ENCODE data around the gene PTH1R.

PTH1R gene

DNA sequence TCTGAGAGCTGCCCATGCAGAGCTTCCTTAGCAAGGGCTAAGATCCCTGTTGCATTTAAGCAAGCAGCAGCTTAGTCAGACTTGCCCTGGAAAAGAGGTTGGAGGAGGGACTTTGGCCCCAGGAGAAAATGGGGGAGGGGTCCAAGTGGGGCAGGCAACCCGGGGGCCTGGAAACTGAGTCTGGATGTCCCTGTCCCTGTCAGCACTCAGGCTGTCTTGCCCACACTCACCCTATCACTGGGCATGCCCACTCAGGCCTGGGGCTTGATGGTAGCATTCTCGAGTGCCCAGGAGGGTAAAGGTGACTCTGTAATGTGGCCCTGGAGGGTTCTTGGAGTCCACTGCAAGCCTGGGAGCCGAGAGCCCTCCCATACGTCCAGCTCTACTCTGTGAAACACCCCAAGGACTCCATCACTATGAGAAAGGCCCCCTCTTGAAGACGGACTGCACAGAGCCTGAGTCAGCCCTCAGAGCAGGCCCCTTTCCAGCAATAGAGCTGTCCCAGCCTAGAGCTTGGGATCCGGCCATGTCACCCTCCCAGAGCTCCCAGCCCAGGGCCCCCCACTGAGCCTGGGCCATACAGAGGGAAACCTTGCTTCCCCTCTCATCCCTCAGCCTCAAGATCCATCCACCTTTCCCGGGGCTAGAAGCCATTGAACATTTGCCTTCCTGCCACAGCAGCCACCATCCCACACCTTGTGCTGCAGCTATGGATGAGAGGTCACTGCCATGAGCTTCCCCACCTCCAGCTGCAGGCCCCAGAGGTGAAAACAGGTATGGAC lies 27.6 kb upstream of the PTH1R start:
- in situ Hi-C loops (cut with MboI; ENCODE audit: low sequenced_read_pairs): no loop called here

DNA sequence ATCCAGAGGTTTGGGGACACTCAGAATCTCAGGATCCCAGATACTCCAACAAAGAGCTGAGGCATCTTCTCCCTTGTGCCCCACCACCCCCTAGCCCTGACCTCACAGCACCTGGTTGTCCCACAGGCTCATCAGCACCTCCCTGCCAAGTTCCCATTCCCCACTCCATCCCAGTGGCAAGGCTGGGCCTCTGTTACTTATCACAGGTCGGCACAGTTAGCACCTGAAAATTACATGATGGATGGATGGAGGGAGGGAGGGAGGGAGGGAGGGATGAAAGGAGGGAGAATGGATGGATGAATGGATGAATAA lies 27.1 kb upstream of the PTH1R start:
- in situ Hi-C loops (cut with MboI; ENCODE audit: low sequenced_read_pairs): no loop called here

- in situ Hi-C loops (cut with MboI; ENCODE audit: low sequenced_read_pairs): no loop called here
Observed at GRCh38 chr3:46851364-46852333, 25.9 kb upstream of the PTH1R start.

DNA sequence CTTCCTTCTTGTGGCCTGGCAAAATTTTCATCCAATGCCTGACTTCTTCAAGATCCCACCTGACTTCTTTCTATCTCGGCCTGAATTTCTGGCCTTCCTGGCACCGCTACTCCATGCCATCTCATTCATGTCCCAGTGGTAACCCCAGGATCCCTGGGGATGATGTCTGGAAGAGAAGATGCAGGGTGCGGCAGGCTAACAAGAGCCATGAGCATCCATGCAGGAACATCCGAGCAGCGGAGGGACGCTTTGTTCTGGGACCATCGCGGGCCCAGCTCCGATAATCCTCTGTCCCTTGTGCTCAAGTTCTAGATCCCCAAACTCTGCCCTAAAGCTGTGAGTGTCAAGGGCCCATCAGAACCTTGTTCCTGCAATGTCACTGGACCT lies 25.2 kb upstream of the PTH1R start:
- in situ Hi-C loops (cut with MboI; ENCODE audit: low sequenced_read_pairs): no loop called here

GRCh38 chr3:46852839-46853355 lies 24.6 kb upstream of the PTH1R start:
- in situ Hi-C loops (cut with MboI; ENCODE audit: low sequenced_read_pairs): no loop called here

DNA sequence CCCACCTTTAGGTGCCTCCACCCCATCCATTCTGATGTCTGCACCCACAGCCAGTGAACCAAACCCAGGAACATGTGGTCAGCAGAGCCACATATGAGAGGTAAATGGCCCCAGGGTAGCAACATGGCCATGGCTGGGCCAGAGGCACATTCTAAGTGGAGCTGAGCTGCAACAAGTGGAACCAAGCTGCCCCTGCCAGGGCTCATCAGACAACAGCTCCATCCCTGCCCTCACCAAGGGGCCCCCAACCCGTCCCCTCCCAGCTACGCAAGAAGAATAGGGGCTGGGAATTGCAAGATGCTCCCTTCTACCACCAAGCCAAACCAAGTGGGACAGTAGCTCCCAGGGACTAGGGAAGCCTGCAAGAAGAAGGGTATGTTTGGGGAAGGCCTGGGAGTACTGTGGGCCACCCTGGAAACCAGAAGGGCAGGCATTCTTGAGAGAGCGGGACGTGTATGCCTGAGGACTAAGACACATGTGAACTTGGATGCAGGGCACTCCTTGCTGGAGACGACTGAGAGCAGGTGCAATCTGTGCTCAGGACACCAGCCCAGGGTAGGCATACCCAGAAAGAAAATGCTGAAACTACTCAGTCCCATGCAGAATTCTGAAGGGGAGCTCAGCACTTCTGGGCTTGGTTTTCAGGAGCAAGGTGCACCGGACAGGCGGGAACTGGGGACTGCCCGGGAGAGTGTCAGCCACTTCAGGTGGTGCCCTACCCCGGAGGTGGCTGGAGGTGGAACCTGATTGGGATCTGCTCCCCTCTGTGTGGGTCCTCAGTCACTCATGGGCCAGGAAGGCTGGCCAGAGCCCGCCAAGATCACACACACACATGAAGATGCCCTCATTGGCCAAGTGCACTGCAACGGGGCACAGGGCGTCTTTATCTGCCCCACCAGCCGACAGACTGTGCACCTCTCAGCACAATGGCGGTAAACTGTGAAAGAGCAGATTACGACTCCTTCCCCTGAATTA lies 23.8 kb upstream of the PTH1R start:
- in situ Hi-C loops (cut with MboI; ENCODE audit: low sequenced_read_pairs): no loop called here

GRCh38 chr3:46854555-46854991 lies 22.9 kb upstream of the PTH1R start:
- in situ Hi-C loops (cut with MboI; ENCODE audit: low sequenced_read_pairs): no loop called here

DNA sequence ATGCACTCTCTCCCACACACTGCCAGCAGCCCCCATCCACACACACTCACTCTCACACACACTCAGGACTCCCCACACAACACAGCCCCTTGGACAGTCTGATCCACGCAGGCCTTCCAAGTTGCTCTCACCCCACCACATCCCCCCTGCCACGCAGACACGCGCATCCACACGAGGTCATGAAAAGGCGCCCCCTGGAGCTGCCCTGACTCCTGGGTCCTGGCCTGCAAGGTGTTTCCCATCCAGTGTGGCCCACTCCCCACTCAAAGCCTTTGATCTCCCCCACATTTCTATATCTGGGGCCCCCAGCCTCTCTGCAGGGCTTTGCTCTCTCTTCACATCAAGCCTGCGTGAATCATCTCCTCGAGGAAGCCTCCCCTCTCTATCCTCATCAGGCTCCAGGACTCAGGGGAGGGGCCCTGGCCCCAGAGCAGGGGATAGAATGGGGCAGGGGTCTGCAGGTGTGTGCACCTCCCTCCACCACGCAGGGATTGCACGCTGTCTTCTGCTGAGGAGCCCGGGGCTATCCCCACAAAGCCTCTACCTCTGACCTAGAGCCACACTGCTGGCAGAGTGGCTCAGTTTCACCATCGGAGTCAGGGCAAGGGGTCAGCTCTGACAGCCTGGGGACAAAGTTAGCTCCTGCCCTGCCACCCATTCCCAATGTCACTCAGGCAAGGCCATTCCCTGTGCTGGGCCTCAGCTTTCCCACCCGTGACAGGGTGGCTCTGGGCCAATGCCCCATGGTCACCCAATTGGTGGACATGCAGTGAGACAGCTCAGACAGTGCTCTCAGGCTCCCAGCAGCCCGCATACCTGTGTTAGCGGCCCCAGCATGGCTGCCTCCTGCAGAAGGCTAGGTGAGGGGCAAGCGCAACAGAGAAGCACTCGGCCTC lies 20.7 kb upstream of the PTH1R start:
- in situ Hi-C loops (cut with MboI; ENCODE audit: low sequenced_read_pairs): no loop called here

DNA sequence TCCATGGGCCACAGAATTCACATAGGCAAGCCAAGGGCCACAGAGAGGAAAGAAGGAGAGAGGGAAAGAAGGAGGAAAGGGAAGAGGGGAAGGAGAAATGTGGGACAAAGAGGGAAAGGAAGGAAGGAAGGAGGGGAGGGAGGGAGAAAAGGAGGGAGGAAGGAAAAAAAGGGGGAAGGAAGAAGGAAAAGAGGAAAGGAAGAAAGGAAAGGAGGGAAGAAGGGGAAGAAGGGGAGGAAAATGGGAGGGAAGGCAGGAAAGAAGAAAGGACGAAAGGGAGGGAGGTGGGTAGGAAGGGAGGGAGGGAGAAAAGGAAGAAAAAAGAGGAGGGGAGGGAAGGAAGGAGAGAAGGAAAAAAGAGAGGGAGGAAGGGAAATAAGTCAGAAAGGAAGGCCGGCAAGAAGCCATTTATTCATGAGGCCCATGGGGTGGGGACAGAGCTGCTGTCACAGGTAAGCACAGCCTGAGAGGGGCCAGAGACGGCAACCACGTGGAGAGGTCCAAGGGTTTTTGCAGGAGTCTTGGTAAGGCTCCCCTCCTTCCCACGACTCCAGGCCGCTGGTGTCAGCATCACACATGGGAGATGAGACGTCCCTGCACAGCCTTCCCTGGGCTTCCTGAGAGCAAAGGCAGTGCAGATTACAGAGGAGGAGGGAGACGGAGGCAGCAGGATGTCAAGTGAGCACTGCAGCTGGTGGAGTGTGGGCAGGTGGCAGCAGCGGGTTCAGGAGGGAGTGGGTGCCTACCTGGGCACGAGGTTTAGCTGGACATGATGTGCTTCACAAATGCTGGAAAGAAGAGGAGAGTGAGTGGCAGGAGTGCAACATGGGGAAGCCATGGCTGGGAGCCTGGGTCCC lies 19.8 kb upstream of the PTH1R start:
- in situ Hi-C loops (cut with MboI; ENCODE audit: low sequenced_read_pairs): no loop called here

GRCh38 chr3:46858456-46858855 lies 19.1 kb upstream of the PTH1R start:
- in situ Hi-C loops (cut with MboI; ENCODE audit: low sequenced_read_pairs): no loop called here

DNA sequence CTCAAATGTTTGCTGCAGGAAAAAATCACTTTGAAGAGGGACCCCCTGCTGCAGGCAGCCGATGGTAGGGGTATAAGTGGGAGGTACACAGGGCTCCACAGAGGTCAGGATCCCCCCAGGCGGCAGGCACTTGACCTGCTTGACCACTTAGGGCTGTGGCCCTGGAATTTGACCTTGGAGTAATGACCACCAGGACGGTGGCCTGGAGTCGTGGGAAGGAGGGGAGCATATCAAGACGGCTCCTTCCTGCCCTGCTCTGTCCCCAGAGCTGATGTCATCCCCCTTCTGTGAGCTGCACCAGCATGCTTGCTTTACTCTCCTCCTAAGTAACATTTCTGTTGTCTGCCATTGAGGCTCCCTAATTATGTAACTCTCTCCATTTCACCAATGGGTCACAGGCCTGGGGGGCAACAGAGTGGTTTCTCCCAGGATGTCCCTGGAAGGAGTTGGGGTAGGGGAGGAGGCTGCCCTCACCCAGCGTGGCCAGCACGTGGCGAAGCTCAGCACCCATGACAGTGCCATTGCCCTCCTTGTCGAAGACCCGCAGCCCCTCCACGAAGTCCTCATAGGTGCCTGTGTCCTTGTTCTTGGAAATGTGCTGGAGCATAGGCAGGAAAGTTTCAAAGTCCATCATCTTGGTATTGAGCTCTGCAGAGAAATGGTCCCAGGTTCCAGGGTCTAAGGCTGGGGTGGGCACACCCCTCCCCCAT lies 18.4 kb upstream of the PTH1R start:
- in situ Hi-C loops (cut with MboI; ENCODE audit: low sequenced_read_pairs): no loop called here

DNA sequence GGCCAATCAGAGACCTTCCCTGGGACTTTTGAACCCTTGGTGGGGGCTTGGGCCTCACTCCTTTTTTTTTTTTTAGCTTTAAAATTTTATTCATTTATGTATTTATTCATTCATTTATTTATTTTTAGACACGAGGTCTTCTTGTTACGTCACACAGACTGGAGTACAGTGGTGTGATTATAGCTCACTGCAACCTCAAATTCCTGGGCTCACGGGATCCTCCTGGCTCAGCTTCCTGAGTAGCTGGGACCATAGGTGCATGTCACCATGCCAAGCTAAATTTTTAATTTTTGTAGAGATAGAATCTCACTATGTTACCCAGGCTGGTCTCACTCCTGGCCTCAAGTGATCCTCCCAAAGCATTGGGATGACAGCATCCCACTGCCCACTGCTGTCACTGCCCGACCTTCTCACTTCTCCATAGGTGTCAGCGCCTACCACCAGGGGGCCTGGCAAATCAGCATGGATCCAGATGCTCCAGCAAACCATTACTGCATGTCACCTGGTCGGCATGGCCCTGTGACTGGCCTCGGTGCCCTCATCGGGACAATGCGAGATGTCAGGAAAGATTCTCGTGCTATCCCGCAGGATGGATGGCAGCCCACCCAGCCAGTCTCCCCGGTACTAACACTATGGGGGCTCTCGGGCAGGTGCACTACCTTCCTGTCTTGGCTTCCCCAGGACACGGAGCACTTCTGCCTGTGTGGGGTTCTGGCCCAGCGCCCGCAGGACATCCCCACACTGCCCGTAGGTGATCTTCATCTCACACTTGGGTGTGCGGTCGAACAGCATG lies 17.3 kb upstream of the PTH1R start:
- in situ Hi-C loops (cut with MboI; ENCODE audit: low sequenced_read_pairs): no loop called here

- in situ Hi-C loops (cut with MboI; ENCODE audit: low sequenced_read_pairs): no loop called here
Observed at GRCh38 chr3:46860810-46861604, 16.5 kb upstream of the PTH1R start.

DNA sequence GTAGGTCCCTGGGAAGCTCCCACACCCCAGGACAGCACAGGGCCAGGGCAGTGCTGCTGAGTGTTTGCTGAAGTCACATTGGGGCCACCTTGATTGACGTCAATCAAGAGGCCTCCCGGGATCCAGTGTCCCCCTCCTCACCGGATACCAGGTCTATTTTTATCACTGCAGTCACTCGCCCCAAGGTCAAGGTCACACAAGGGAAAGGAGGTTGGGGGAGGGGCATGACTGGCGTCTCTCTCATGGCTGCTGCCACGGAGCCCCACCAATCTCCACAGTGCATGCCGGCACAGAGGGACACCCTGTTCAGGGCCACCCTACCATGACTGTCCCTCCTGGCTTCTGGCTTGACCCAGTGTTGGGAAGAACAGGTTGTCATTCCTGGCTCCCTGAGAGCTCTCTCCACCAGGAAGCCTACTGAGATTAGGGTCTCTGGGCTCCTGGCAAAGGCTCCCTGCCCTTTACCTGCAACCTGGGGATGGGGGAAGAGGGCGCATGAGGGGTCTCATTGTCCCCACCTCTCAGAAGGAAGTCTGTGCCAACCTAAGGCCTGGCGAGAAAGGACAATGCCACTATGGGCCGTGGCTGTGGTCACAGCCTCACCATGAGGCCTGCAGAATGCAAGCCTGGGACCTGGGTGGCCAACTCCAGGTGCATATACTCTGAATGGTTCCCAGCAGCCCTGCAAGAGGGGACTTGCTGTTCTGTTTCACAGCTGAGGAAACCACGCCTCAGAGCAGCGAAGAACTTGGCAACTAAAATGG lies 15.7 kb upstream of the PTH1R start:
- in situ Hi-C loops (cut with MboI; ENCODE audit: low sequenced_read_pairs): no loop called here

DNA sequence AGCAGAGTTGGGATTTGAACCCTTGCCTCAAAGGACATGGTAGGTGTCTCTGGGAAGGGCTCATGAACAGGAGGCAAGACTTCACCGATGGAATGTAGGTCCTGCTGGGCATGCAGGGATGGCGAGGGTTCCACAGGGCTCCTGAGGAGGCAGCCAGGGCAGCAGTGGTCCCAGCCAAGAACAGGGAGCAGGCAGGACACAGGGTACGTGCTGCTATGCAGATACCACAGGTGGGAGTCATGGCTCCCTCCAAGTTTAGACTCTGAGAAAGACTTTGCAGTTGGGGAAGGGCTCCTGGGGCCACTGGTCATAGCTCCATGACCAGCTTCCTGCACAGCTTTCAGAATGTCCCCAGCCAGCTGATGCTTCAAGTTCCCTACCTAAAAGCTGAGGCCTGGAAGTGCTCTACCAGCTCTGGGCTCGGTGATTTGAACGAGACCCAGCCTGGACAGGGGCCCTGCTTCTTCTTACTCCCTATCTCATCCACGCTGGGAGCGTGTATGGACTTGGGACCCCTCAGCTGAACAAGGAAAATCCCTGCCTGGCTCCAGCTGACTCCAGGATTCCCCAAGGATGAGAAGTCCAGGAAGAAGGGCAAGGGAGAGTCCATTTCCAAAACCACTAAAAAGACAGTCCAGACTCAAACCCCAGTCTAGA lies 15.0 kb upstream of the PTH1R start:
- in situ Hi-C loops (cut with MboI; ENCODE audit: low sequenced_read_pairs): no loop called here

All from HL-60/S4 treated with retinoic acid at 250 ng/mL for 4 days and 3 days (cell line).